K562 (cell line): ENCODE results near the gene AK5. TPM values are rescaled to one million over a fixed set of nuclear protein-coding genes. Genes with fewer than 3 reads are reported as not detected.

Experiments
- ATAC-seq: fragments of 200-7000 bp; cut with Tn5 transposase; 3 replicates; pipeline ENCODE4 v1.9.1; 2020; ENCODE audit warnings: moderate library complexity
- BruUV-seq: library from RNA; stranded (reverse); fragments of 400-500 nt; replicated peaks from 2 replicates; lab custom pipeline; 2021; lab: Mats Ljungman, UMichigan
- CTCF ChIA-PET: fragments of 300-600 bp; formaldehyde crosslinking; extraction: SDS; loops from one replicate; lab custom pipeline; 2021; ENCODE audit warnings: low intra/inter-chr PET ratio; lab: Yijun Ruan, JAX
- POLR2A ChIA-PET: fragments of 300-600, 350-650 bp; sonication (Branson Sonifier 250); formaldehyde crosslinking; extraction: SDS; loops from one replicate; lab custom pipeline; 2021; ENCODE audit warnings: antibody characterized with exemption, inconsistent platforms; lab: Yijun Ruan, JAX
- DNase-seq, 4 experiments: peaks; one replicate each; pipeline versions ENCODE4 v3.0.0 to v3.0.0-alpha.2; 2011 to 2018; ENCODE audit warnings: low spot score in 3 of 4, mixed read lengths in 3 of 4; ENCODE audit errors: extremely low read depth in 1 of 4
- FAIRE-seq: peaks from 2 replicates; lab custom pipeline; 2011; peaks lifted over from hg19 to GRCh38; lab: Jason Lieb, UNC
- H2AFZ ChIP-seq: 2 replicates; pipeline ENCODE4 v1.6.0; 2011; ENCODE audit warnings: low read depth, low read length, control low read depth, inconsistent platforms
- H3K27ac ChIP-seq: fragments of 200-600 bp; 3 replicates; pipeline ENCODE4 v1.8.0; 2011; ENCODE audit warnings: low read depth, mild to moderate bottlenecking, control low read depth, inconsistent platforms, low read length, moderate library complexity, mixed read lengths; ENCODE audit errors: extremely low read depth
- H3K27me3 ChIP-seq, 2 experiments: fragments of 300-600 bp in 1 of 2; 2 replicates in 1 of 2; 3 replicates in 1 of 2; pipeline versions ENCODE4 v1.6.0 to v1.8.0; 2011; ENCODE audit warnings: inconsistent platforms in 2 of 2, low read length in 2 of 2, mild to moderate bottlenecking in 1 of 2, mixed read lengths in 1 of 2, moderate library complexity in 1 of 2; ENCODE audit not compliant: control insufficient read depth in 2 of 2, insufficient read depth in 2 of 2
- H3K36me3 ChIP-seq: fragments of 300-600 bp; 3 replicates; pipeline ENCODE4 v1.8.0; 2011; ENCODE audit warnings: mild to moderate bottlenecking, low read length, inconsistent platforms; ENCODE audit not compliant: control insufficient read depth, insufficient read depth
- H3K4me1 ChIP-seq, 2 experiments: fragments of 200-600 bp in 1 of 2; replicated peaks in 1 of 2; 2 replicates in 1 of 2; 3 replicates in 1 of 2; pipeline versions ENCODE4 v1.5.1 to v1.8.0; 2011; ENCODE audit warnings: inconsistent platforms in 2 of 2, low read length in 2 of 2, mild to moderate bottlenecking in 1 of 2, mixed read lengths in 1 of 2, moderate library complexity in 1 of 2; ENCODE audit not compliant: control insufficient read depth in 2 of 2, insufficient read depth in 2 of 2
- H3K4me2 ChIP-seq: 2 replicates; pipeline ENCODE4 v1.6.1; 2011; ENCODE audit warnings: low read length, control low read depth, inconsistent platforms, mixed read lengths; ENCODE audit not compliant: insufficient read depth
- H3K4me3 ChIP-seq: fragments of 200-600 bp; sonication (generic), shearing (Covaris generic); 2 replicates; pipeline ENCODE4 v1.5.1; 2016; ENCODE audit warnings: control low read depth, inconsistent platforms
- H3K79me2 ChIP-seq: fragments of 200-600 bp; 3 replicates; pipeline ENCODE4 v1.8.0; 2011; ENCODE audit warnings: low read length, inconsistent platforms; ENCODE audit not compliant: control insufficient read depth, insufficient read depth
- H3K9ac ChIP-seq, 2 experiments: 2 replicates each; pipeline versions ENCODE4 v1.6.0 to v1.6.1; 2011; ENCODE audit warnings: low read depth in 2 of 2, low read length in 2 of 2, control low read depth in 1 of 2, inconsistent platforms in 1 of 2, mild to moderate bottlenecking in 1 of 2, mixed read lengths in 1 of 2; ENCODE audit not compliant: insufficient read depth in 1 of 2
- H3K9me1 ChIP-seq: one replicate; pipeline ENCODE4 v1.6.0; 2011; ENCODE audit warnings: inconsistent platforms, mild to moderate bottlenecking, low read length, moderate library complexity; ENCODE audit not compliant: control insufficient read depth, insufficient read depth
- H3K9me3 ChIP-seq: replicated peaks from 2 replicates; pipeline ENCODE4 v1.5.1; 2011; ENCODE audit warnings: low read depth, low read length, inconsistent platforms; ENCODE audit not compliant: control insufficient read depth, insufficient read depth
- H4K20me1 ChIP-seq: replicated peaks from 2 replicates; pipeline ENCODE4 v1.6.1; 2011; ENCODE audit warnings: low read length, inconsistent platforms, mixed read lengths; ENCODE audit not compliant: control insufficient read depth, insufficient read depth
- REST ChIP-seq, 2 experiments: fragments of 450-650 bp; formaldehyde crosslinking in 1 of 2; IDR thresholded peaks; 2 replicates each; pipeline versions ENCODE4 v1.4.0 to v1.6.1; 2014 to 2020; ENCODE audit warnings: mild to moderate bottlenecking in 2 of 2, borderline replicate concordance in 1 of 2, low read depth in 1 of 2
- TAF9B ChIP-seq: fragments of 450-650 bp; IDR thresholded peaks from 2 replicates; pipeline ENCODE4 v1.6.1; 2018; ENCODE audit warnings: mild to moderate bottlenecking; ENCODE audit not compliant: partially characterized antibody
- ZC3H11A ChIP-seq: IDR thresholded peaks from 2 replicates; pipeline ENCODE4 v1.6.1; 2012; ENCODE audit warnings: low read depth, low read length, improper control_type of control experiment
- ZNF79 ChIP-seq: fragments of 250-450 bp; sonication (Bioruptor Pico); IDR thresholded peaks from 2 replicates; pipeline ENCODE4 v1.4.0; 2020; ENCODE audit warnings: low read depth, mild to moderate bottlenecking, moderate library complexity
- WGBS: fragments of 100-300 bp; shearing (Covaris generic); methylation state at CpG from one replicate; pipeline ENCODE4 v1.1.6; 2016; ENCODE audit warnings: low coverage, mixed read lengths; ENCODE audit not compliant: insufficient coverage; ENCODE audit errors: missing lambda C conversion rate; 5-methylcytosine and 5-hydroxymethylcytosine counted together
- in situ Hi-C: fragments of 300-500 bp; cut with MboI; formaldehyde crosslinking; loops from 4 replicates; pipeline ENCODE4 v1.15.0; 2018; ENCODE audit warnings: inconsistent platforms, mixed read lengths
- intact Hi-C: fragments of 100-400 bp; cut with micrococcal nuclease; formaldehyde crosslinking; loops from 2 replicates; pipeline ENCODE4 v1.14.2; 2022
- polyA plus RNA-seq, 8 experiments: library from polyadenylated mRNA; depleted of rRNA in 4 of 8; stranded (reverse) in 5 of 8; unstranded in 3 of 8; fragments of >200 nt; fragmentation: Nextera tagmentation in 2 of 8; fragmentation: Illumina TruSeq in 1 of 8; extraction: Ambion mirVana in 2 of 8; extraction: Trizol in 1 of 8; gene quantifications; 2 replicates each; pipeline versions ENCODE4 v1.2.1 to v1.2.3, GENCODE V29; 2011 to 2014; ENCODE audit warnings: inconsistent platforms in 1 of 8, missing spikeins in 1 of 8
- total RNA-seq, 7 experiments: library from RNA; depleted of rRNA in 6 of 7; stranded (reverse); fragments of >200 nt in 6 of 7; fragmentation: Illumina TruSeq in 2 of 7; extraction: Trizol in 2 of 7; gene quantifications; 2 replicates each; pipeline versions ENCODE4 v1.2.1 to v1.2.3, GENCODE V29; 2011 to 2021; ENCODE audit warnings: low replicate concordance in 1 of 7

AK5 gene
- total and polyA plus RNA-seq, 9 of the 15 experiments (the other 6 are each of a cell fraction or from before 2014, with no cell fraction given) = 0.06 TPM; not detected in 8

GRCh38 chr1:77280962-77281361 is 857 bp upstream of the AK5 start:
- H3K4me3 ChIP-seq = no peak overlapping the region
- no peak overlapping the region for H3K9ac ChIP-seq
- H3K36me3 ChIP-seq = no peaks in the 10 kb centered on the region
- H3K27ac ChIP-seq = no peak overlapping the region
- ATAC-seq (no peak), DNase-seq (no peak), FAIRE-seq (no peak)
- no peaks in the 10 kb centered on the region for H3K79me2 ChIP-seq
- intact Hi-C loops (no loop called here), in situ Hi-C loops (no loop called here)
- TF ChIP-seq ZC3H11A (no peak), TAF9B (no peak), REST (IDR thresholded peaks at IDR 0.05; ENCODE audit: borderline replicate concordance) (no peak), REST (CRISPR knock-in tag; IDR thresholded peaks at IDR 0.05; ENCODE audit: low read depth) (no peak), ZNF79 (CRISPR knock-in tag) (no peak)
- no peaks in the 10 kb centered on the region for H4K20me1 ChIP-seq
- H3K4me2 ChIP-seq = no peak overlapping the region
- no peaks in the 10 kb centered on the region for H3K9me3 ChIP-seq
- peaks cover 0 to 13% of the 10 kb centered on the region in 2 experiments; a peak in 1 of 5 replicates for H3K4me1 ChIP-seq
- POLR2A ChIA-PET = no interaction called here
- no peak overlapping the region for H2AFZ ChIP-seq
- no peaks in the 10 kb centered on the region for H3K9me1 ChIP-seq
- WGBS = 4% methylated on average over 4 of the region's 4 CpGs
- H3K27me3 ChIP-seq = peaks cover 6 to 22% of the 10 kb centered on the region in 2 experiments
- BruUV-seq = no TSS peak
- CTCF ChIA-PET = no interaction called here
